GM10266 (cell line): ENCODE measurements around the gene CREG2.

ENCODE experiments used
- DNase-seq: peaks from one replicate; pipeline ENCODE4 v3.0.0; 2012; ENCODE audit errors: extremely low spot score
- TF ChIP-seq, protein P1 (sequence below): IDR thresholded peaks from 2 replicates; pipeline ENCODE4 v1.5.1; 2012; ENCODE audit warnings: mild to moderate bottlenecking, low read depth; ENCODE audit not compliant: control insufficient read depth, insufficient read depth; ENCODE audit errors: missing control alignments

Gene CREG2

DNA sequence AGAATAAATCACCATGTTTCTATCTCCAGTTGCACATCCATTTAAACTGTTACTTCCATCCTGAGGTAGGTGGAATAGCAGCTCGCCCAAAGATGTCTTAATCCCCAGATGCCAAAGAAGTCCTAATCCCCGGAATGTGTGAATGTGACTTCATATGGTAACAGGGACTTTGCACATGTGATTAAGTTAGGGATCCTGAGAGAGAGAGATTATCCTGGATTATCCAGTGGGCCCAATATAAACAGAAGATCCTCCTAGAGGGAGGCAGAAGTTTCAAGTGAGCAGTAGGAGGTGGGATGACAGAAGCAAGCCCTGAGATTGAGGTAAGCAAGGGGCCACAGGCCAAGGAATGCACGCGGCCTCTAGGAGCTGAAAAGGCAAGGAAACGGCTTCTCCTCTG, 19.8 kb downstream of the CREG2 start:
- DNase-seq, result no peak
- TF ChIP-seq, protein P1, sequence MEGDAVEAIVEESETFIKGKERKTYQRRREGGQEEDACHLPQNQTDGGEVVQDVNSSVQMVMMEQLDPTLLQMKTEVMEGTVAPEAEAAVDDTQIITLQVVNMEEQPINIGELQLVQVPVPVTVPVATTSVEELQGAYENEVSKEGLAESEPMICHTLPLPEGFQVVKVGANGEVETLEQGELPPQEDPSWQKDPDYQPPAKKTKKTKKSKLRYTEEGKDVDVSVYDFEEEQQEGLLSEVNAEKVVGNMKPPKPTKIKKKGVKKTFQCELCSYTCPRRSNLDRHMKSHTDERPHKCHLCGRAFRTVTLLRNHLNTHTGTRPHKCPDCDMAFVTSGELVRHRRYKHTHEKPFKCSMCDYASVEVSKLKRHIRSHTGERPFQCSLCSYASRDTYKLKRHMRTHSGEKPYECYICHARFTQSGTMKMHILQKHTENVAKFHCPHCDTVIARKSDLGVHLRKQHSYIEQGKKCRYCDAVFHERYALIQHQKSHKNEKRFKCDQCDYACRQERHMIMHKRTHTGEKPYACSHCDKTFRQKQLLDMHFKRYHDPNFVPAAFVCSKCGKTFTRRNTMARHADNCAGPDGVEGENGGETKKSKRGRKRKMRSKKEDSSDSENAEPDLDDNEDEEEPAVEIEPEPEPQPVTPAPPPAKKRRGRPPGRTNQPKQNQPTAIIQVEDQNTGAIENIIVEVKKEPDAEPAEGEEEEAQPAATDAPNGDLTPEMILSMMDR, result no peak

DNA sequence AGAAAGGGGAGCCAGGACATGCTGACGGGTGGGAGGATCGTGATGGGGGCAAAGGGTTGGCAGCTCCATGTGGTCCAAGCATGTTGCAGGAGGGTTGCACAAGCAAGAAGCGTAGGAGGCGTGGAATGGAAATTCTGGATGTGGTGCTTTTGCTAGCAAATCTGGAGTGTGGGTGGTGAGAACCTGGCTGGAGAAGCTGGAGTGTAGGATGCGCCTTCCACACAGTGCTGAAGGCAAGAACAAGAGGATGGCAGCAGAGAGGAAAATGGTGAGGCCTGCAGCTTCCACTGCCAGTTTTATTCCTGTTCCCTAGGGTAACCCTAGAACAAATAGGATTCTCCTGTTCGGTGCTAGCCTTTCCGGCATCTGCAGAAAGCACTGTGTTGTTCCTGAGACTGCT, 22.4 kb downstream of the CREG2 start:
- DNase-seq, result no peak
- TF ChIP-seq, protein P1, result no peak

DNA sequence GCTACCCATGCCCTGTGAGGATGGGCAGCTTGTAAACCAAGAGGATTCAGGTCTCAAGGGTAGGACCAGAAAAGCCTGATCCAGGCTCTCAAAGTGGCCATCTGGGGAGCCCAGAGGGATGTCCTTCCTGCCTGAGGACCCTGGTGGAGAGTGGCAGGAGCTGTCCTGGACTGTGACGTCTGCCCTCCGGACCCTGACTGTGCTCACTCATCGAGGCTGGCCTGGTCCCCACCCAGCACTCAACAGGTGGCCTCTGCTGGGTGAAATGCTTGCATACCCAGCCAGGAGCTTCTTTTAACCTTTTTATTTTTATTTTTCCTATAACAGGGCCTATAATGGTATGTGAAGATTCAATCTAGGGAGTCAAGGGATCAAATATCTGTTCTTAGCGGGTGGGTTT, 24.5 kb downstream of the CREG2 start:
- TF ChIP-seq, protein P1, result no peak
- no peak for DNase-seq

DNA sequence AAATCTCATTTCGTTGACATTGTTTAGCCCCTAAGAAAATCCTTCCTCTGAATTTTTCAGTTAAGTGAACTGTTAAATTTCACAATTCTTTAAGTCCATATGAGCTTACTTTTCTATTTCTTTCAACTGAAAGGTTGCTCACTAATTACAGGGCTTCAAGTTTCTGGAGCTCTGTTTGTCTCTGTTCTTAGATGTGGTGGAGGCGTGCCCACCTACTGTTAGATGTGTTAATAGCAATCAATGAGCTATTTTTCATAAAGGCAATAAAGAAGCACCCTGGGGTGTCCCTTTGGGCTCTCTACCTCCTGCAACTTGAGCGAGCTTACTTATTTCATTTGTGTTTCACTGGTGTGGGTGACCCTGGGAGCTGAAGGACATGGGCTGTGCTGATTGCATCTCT, 25.0 kb downstream of the CREG2 start:
- TF ChIP-seq, protein P1, result no peak
- DNase-seq, result no peak

DNA sequence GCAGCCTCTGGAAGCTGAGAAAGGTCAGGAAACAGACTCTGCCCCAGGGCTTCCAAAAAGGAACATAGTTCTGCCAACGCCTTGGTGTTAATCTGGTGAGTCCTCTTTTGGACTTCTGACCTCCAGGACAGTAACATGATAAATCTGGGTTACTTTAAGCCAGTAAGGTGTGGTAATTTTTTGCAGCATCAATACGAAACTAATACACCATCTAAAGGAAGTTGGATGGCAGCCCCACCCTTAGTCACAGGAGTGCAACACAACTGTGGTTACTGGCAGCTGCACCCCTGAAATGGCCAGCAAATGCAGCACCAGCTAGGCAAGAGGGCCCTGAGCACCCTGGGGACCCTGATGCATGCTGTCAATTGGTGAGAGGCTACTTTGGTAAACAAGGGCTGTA, 25.8 kb downstream of the CREG2 start:
- no peak for DNase-seq

DNA sequence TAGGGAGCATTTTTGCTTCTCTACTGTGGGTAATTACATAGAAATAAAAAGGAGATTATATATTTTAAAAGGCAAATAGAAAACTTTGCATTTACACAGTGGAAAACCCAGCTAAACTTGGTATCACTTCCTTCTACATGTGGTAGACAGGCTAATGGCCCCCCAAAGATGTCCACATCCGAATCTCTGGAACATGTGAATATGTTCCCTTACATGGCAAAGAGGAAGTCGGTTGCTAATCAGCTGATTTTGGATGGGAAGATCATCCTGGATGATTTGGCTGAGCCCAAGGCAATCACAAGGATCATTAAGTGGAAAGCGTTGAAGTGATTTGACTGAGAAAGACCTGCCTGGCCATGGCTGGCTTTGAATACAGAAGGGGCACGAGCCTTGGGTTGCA, 26.2 kb downstream of the CREG2 start:
- TF ChIP-seq, protein P1, result no peak
- DNase-seq, result no peak

More for the DNA sequence above, 25.8 kb downstream of the CREG2 start:
- TF ChIP-seq, protein P1, result no peak

DNA sequence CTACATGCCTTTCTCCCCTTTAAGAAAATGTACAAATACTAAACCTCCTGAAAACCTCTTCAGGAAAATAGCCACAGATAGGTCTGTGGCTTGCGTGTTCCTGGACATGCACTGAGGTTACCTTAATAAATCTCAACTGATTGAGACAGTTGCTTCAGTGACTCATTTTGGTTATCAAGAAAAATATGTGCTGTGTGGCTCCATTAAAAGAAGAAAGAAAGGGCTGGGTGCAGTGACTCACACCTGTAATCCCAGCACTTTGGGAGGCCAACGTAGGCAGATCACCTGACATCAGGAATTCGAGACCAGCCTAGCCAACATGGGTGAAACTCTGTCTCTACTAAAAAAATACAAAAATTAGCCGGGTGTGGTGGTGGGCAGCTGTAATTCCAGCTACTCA, 27.1 kb downstream of the CREG2 start:
- TF ChIP-seq, protein P1, result no peak

More for the DNA sequence above, 27.1 kb downstream of the CREG2 start:
- DNase-seq, result no peak
